KMS-11 (cell line): ENCODE data around the gene GRK1.

Experiments used
- H2AFZ ChIP-seq: fragments of 200-600 bp; sonication (generic); 2 replicates; pipeline ENCODE4 v1.6.1; 2016; ENCODE audit warnings: antibody characterized with exemption, mixed run types, low read depth
- H3K27ac ChIP-seq: fragments of 200-600 bp; sonication (generic); 2 replicates; pipeline ENCODE4 v1.6.1; 2016; ENCODE audit warnings: mild to moderate bottlenecking, mixed run types
- H3K27me3 ChIP-seq: fragments of 200-600 bp; sonication (generic); 2 replicates; pipeline ENCODE4 v1.6.1; 2017; ENCODE audit warnings: mild to moderate bottlenecking, low read depth, mixed run types, moderate library complexity; ENCODE audit not compliant: insufficient read depth
- H3K36me3 ChIP-seq: fragments of 200-600 bp; sonication (generic); 2 replicates; pipeline ENCODE4 v1.6.1; 2017; ENCODE audit warnings: mild to moderate bottlenecking, mixed run types; ENCODE audit not compliant: insufficient read depth
- H3K4me1 ChIP-seq: fragments of 200-600 bp; sonication (generic); 2 replicates; pipeline ENCODE4 v1.6.1; 2016; ENCODE audit warnings: mild to moderate bottlenecking, low read depth, mixed run types; ENCODE audit not compliant: poor library complexity, severe bottlenecking
- H3K4me2 ChIP-seq: fragments of 200-600 bp; sonication (generic); 2 replicates; pipeline ENCODE4 v1.7.0; 2016; ENCODE audit warnings: mild to moderate bottlenecking, mixed run types
- H3K4me3 ChIP-seq: fragments of 200-600 bp; sonication (generic); IDR thresholded peaks from 2 replicates; pipeline ENCODE4 v1.6.1; 2017; ENCODE audit warnings: low read depth, low read length, mixed read lengths; ENCODE audit not compliant: insufficient read depth
- H3K79me2 ChIP-seq: fragments of 200-600 bp; sonication (generic); 2 replicates; pipeline ENCODE4 v1.6.1; 2016; ENCODE audit warnings: low read depth, mixed run types; ENCODE audit not compliant: insufficient read depth
- H3K9ac ChIP-seq: fragments of 200-600 bp; sonication (generic); 2 replicates; pipeline ENCODE4 v1.6.1; 2016; ENCODE audit warnings: mild to moderate bottlenecking, mixed run types
- H4K20me1 ChIP-seq: fragments of 200-600 bp; sonication (generic); 2 replicates; pipeline ENCODE4 v1.6.1; 2016; ENCODE audit warnings: mild to moderate bottlenecking, mixed run types; ENCODE audit not compliant: insufficient read depth
- CTCF ChIP-seq: fragments of 200-600 bp; sonication (generic); conservative IDR thresholded peaks from 2 replicates; pipeline ENCODE4 v1.6.1; 2017; ENCODE audit warnings: low read depth, mild to moderate bottlenecking, antibody characterized with exemption, low read length, moderate library complexity, mixed read lengths

Gene GRK1

GRCh38 chr13:113734099-113734825, 67.2 kb downstream of the GRK1 start:
- no peak for TF ChIP-seq CTCF
- Histone ChIP-seq H3K4me3 (no peak overlapping the region), H3K27ac (no peak overlapping the region), H3K36me3 (no peaks in the 10 kb centered on the region), H3K79me2 (no peaks in the 10 kb centered on the region), H3K27me3 (peaks cover 32% of the 10 kb centered on the region), H3K4me2 (no peak overlapping the region), H4K20me1 (no peaks in the 10 kb centered on the region), H3K4me1 (no peaks in the 10 kb centered on the region), H3K9ac (no peak overlapping the region), H2AFZ (no peak overlapping the region)

GRCh38 chr13:113734826-113735125, 67.8 kb downstream of the GRK1 start:
- H3K79me2 ChIP-seq = no peaks in the 10 kb centered on the region
- no peak overlapping the region for H3K27ac ChIP-seq
- no peak overlapping the region for H3K4me3 ChIP-seq
- H3K27me3 ChIP-seq = peaks cover 26% of the 10 kb centered on the region
- H3K4me2 ChIP-seq = no peak overlapping the region
- no peak overlapping the region for H3K9ac ChIP-seq
- H2AFZ ChIP-seq = no peak overlapping the region
- no peaks in the 10 kb centered on the region for H3K4me1 ChIP-seq
- no peaks in the 10 kb centered on the region for H3K36me3 ChIP-seq
- no peaks in the 10 kb centered on the region for H4K20me1 ChIP-seq
- TF ChIP-seq CTCF = no peak

- H3K4me1 ChIP-seq = peaks cover 1% of the 10 kb centered on the region
- no peak overlapping the region for H3K4me2 ChIP-seq
- no peak for TF ChIP-seq CTCF
- H4K20me1 ChIP-seq = no peaks in the 10 kb centered on the region
- peaks cover 26% of the 10 kb centered on the region for H3K27me3 ChIP-seq
- H3K79me2 ChIP-seq = no peaks in the 10 kb centered on the region
- no peak overlapping the region for H3K9ac ChIP-seq
- H3K27ac ChIP-seq = no peak overlapping the region
- H2AFZ ChIP-seq = no peak overlapping the region
- H3K36me3 ChIP-seq = no peaks in the 10 kb centered on the region
- H3K4me3 ChIP-seq = no peak overlapping the region
Observed at GRCh38 chr13:113735194-113735593, 68.2 kb downstream of the GRK1 start.

GRCh38 chr13:113735750-113736149, 68.7 kb downstream of the GRK1 start:
- Histone ChIP-seq H3K4me3 (no peak overlapping the region), H3K9ac (no peak overlapping the region), H4K20me1 (no peaks in the 10 kb centered on the region), H3K4me2 (no peak overlapping the region), H3K27ac (no peak overlapping the region), H3K36me3 (no peaks in the 10 kb centered on the region), H2AFZ (no peak overlapping the region), H3K79me2 (no peaks in the 10 kb centered on the region), H3K27me3 (peaks cover 20% of the 10 kb centered on the region), H3K4me1 (peaks cover 7% of the 10 kb centered on the region)
- TF ChIP-seq CTCF = no peak
